GM23338 (cell line): ENCODE measurements around the gene GPC6. TPM values are rescaled to one million over a fixed set of nuclear protein-coding genes. Genes with fewer than 3 reads are reported as not detected.
"Not testable (repeated sequence)": the region's sequence is repeated elsewhere in the genome, so short reads cannot be mapped to it uniquely, and the experiment has no call there.

Experiments used
- ATAC-seq: fragments of 200-7000 bp; cut with Tn5 transposase; 3 replicates; pipeline ENCODE4 v1.9.1; 2020
- DNase-seq: peaks from one replicate; pipeline ENCODE4 v3.0.0-alpha.2; 2015; ENCODE audit warnings: low spot score
- H2AFZ ChIP-seq: fragments of 200-600 bp; sonication (generic); 2 replicates; pipeline ENCODE4 v1.8.0; 2016; ENCODE audit warnings: antibody characterized with exemption, mild to moderate bottlenecking, moderate library complexity
- H3F3A ChIP-seq: fragments of 200-600 bp; sonication (generic); replicated peaks from 2 replicates; pipeline ENCODE4 v1.8.0; 2017; ENCODE audit warnings: antibody characterized with exemption, mixed run types, low read depth
- H3K27ac ChIP-seq: fragments of 200-600 bp; sonication (generic); 2 replicates; pipeline ENCODE4 v1.6.1; 2016; ENCODE audit warnings: low read depth
- H3K27me3 ChIP-seq: fragments of 200-600 bp; sonication (generic); 2 replicates; pipeline ENCODE4 v1.8.0; 2016; ENCODE audit warnings: mild to moderate bottlenecking, mixed run types, moderate library complexity; ENCODE audit not compliant: insufficient read depth
- H3K36me3 ChIP-seq: fragments of 200-600 bp; sonication (generic); 2 replicates; pipeline ENCODE4 v1.8.0; 2016; ENCODE audit warnings: mild to moderate bottlenecking; ENCODE audit not compliant: insufficient read depth
- H3K4me1 ChIP-seq: fragments of 200-600 bp; sonication (generic); 2 replicates; pipeline ENCODE4 v1.8.0; 2016; ENCODE audit warnings: mild to moderate bottlenecking, moderate library complexity; ENCODE audit not compliant: insufficient read depth
- H3K4me2 ChIP-seq: fragments of 200-600 bp; sonication (generic); 2 replicates; pipeline ENCODE4 v1.7.1; 2017; ENCODE audit warnings: mixed run types
- H3K4me3 ChIP-seq: fragments of 200-600 bp; sonication (generic); 2 replicates; pipeline ENCODE4 v1.6.1; 2016; ENCODE audit warnings: mixed run types
- H3K79me2 ChIP-seq: fragments of 200-600 bp; sonication (generic); replicated peaks from 2 replicates; pipeline ENCODE4 v1.8.0; 2017; ENCODE audit warnings: mild to moderate bottlenecking; ENCODE audit not compliant: insufficient read depth
- H3K9me2 ChIP-seq: fragments of 200-600 bp; sonication (generic); 2 replicates; pipeline ENCODE4 v1.8.0; 2017; ENCODE audit not compliant: insufficient read depth
- H4K20me1 ChIP-seq: fragments of 200-600 bp; sonication (generic); replicated peaks from 2 replicates; pipeline ENCODE4 v1.8.0; 2017; ENCODE audit warnings: mild to moderate bottlenecking; ENCODE audit not compliant: insufficient read depth
- H3K27ac Mint-ChIP-seq: 2 replicates; pipeline ENCODE4 v1.8.0; 2020; ENCODE audit warnings: inconsistent platforms, mild to moderate bottlenecking, moderate library complexity, mixed read lengths
- H3K27me3 Mint-ChIP-seq: 3 replicates; pipeline ENCODE4 v1.8.0; 2022; ENCODE audit warnings: low read depth, mild to moderate bottlenecking, moderate library complexity, mixed read lengths, inconsistent platforms; ENCODE audit not compliant: insufficient read depth, poor library complexity
- H3K36me3 Mint-ChIP-seq: 3 replicates; pipeline ENCODE4 v1.8.0; 2021; ENCODE audit warnings: low read depth, mild to moderate bottlenecking, inconsistent platforms, moderate library complexity, mixed read lengths
- H3K4me1 Mint-ChIP-seq: 3 replicates; pipeline ENCODE4 v1.8.0; 2020; ENCODE audit warnings: mild to moderate bottlenecking, inconsistent platforms, mixed read lengths
- H3K4me3 Mint-ChIP-seq: 3 replicates; pipeline ENCODE4 v1.8.0; 2021; ENCODE audit warnings: moderate library complexity, mild to moderate bottlenecking, inconsistent platforms, mixed read lengths
- H3K9me3 Mint-ChIP-seq: 3 replicates; pipeline ENCODE4 v1.8.0; 2020; ENCODE audit warnings: moderate library complexity, mild to moderate bottlenecking, inconsistent platforms, mixed read lengths
- CTCF ChIP-seq, 2 experiments: fragments of 200-600 bp in 1 of 2; sonication (generic) in 1 of 2; conservative IDR thresholded peaks; 2 replicates each; pipeline versions ENCODE4 v1.5.1 to v1.6.1; 2016 to 2017; ENCODE audit warnings: antibody characterized with exemption in 2 of 2, low read depth in 2 of 2, mild to moderate bottlenecking in 2 of 2, moderate library complexity in 1 of 2
- EZH2phosphoT487 ChIP-seq: fragments of 200-600 bp; sonication (generic); IDR thresholded peaks from one replicate; pipeline ENCODE4 v1.8.1; 2018; ENCODE audit warnings: antibody characterized with exemption; ENCODE audit not compliant: unreplicated experiment
- NANOG ChIP-seq: IDR thresholded peaks from 2 replicates; pipeline ENCODE4 v1.6.1; 2016; ENCODE audit warnings: antibody characterized with exemption, borderline replicate concordance
- POLR2AphosphoS5 ChIP-seq: IDR thresholded peaks from 2 replicates; pipeline ENCODE4 v1.6.1; 2016; ENCODE audit warnings: antibody characterized with exemption, low read depth
- STAT1 ChIP-seq: IDR thresholded peaks from one replicate; pipeline ENCODE4 v1.6.1; 2016; ENCODE audit warnings: antibody characterized with exemption; ENCODE audit not compliant: unreplicated experiment
- ZNF114 ChIP-seq: fragments of 250-450 bp; sonication (Bioruptor Pico); IDR thresholded peaks from 2 replicates; pipeline ENCODE4 v1.5.0; 2020; ENCODE audit warnings: mild to moderate bottlenecking, moderate library complexity
- ZNF331 ChIP-seq: fragments of 250-450 bp; sonication (Bioruptor Pico); IDR thresholded peaks from 2 replicates; pipeline ENCODE4 v1.5.0; 2020; ENCODE audit warnings: low read depth, mild to moderate bottlenecking, moderate library complexity
- ZNF462 ChIP-seq: fragments of 250-450 bp; sonication (Bioruptor Pico); IDR thresholded peaks from 2 replicates; pipeline ENCODE4 v1.5.0; 2020; ENCODE audit warnings: mild to moderate bottlenecking, moderate library complexity
- polyA plus RNA-seq: library from polyadenylated mRNA; unstranded; fragments of >200 nt; fragmentation: Nextera tagmentation; extraction: Ambion mirVana; gene quantifications from 2 replicates; pipeline ENCODE4 v1.2.1, GENCODE V29; 2016
- total RNA-seq: library from RNA; depleted of rRNA; stranded (reverse); fragments of >200 nt; shearing (Covaris generic); gene quantifications from 2 replicates; pipeline ENCODE4 v1.2.3, GENCODE V29; 2014
- TF ChIP-seq, protein P1 (sequence below): IDR thresholded peaks from 2 replicates; pipeline ENCODE4 v1.6.1; 2016; ENCODE audit warnings: antibody characterized with exemption
- TF ChIP-seq, protein P2 (sequence below): IDR thresholded peaks from one replicate; pipeline ENCODE4 v1.6.1; 2018; ENCODE audit warnings: antibody characterized with exemption; ENCODE audit not compliant: unreplicated experiment

GPC6 gene
- total and polyA plus RNA-seq, 2 experiments from 2014 or later = 6.4 to 28.6 TPM

GRCh38 chr13:94209117-94209516 lies 982.5 kb downstream of the GPC6 start:
- TF ChIP-seq ZNF331 = no peak
- TF ChIP-seq POLR2AphosphoS5 = no peak
- no peak for TF ChIP-seq ZNF114 (CRISPR knock-in tag)
- no peak for TF ChIP-seq CTCF (conservative IDR thresholded peaks at IDR 0.05; ENCODE audit: low read depth in 2 of 2)
- no peak for TF ChIP-seq STAT1
- TF ChIP-seq, protein P1, sequence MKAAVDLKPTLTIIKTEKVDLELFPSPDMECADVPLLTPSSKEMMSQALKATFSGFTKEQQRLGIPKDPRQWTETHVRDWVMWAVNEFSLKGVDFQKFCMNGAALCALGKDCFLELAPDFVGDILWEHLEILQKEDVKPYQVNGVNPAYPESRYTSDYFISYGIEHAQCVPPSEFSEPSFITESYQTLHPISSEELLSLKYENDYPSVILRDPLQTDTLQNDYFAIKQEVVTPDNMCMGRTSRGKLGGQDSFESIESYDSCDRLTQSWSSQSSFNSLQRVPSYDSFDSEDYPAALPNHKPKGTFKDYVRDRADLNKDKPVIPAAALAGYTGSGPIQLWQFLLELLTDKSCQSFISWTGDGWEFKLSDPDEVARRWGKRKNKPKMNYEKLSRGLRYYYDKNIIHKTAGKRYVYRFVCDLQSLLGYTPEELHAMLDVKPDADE = no peak
- no peak for TF ChIP-seq ZNF462
- TF ChIP-seq, protein P2, sequence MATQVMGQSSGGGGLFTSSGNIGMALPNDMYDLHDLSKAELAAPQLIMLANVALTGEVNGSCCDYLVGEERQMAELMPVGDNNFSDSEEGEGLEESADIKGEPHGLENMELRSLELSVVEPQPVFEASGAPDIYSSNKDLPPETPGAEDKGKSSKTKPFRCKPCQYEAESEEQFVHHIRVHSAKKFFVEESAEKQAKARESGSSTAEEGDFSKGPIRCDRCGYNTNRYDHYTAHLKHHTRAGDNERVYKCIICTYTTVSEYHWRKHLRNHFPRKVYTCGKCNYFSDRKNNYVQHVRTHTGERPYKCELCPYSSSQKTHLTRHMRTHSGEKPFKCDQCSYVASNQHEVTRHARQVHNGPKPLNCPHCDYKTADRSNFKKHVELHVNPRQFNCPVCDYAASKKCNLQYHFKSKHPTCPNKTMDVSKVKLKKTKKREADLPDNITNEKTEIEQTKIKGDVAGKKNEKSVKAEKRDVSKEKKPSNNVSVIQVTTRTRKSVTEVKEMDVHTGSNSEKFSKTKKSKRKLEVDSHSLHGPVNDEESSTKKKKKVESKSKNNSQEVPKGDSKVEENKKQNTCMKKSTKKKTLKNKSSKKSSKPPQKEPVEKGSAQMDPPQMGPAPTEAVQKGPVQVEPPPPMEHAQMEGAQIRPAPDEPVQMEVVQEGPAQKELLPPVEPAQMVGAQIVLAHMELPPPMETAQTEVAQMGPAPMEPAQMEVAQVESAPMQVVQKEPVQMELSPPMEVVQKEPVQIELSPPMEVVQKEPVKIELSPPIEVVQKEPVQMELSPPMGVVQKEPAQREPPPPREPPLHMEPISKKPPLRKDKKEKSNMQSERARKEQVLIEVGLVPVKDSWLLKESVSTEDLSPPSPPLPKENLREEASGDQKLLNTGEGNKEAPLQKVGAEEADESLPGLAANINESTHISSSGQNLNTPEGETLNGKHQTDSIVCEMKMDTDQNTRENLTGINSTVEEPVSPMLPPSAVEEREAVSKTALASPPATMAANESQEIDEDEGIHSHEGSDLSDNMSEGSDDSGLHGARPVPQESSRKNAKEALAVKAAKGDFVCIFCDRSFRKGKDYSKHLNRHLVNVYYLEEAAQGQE = no peak
- TF ChIP-seq NANOG = no peak
- no peak for TF ChIP-seq EZH2phosphoT487
- no peak overlapping the region for H3K27ac ChIP-seq
- no peaks in the 10 kb centered on the region for H3K9me2 ChIP-seq
- Mint-ChIP-seq H3K36me3 (no peaks in the 10 kb centered on the region), H3K27me3 (no peaks in the 10 kb centered on the region), H3K4me3 (no peak overlapping the region), H3K4me1 (no peaks in the 10 kb centered on the region; the same call in 2 of the 3 replicates), H3K27ac (no peak overlapping the region), H3K9me3 (no peaks in the 10 kb centered on the region)
- H3F3A ChIP-seq = no peaks in the 10 kb centered on the region
- H4K20me1 ChIP-seq = no peaks in the 10 kb centered on the region
- no peak overlapping the region for H3K4me3 ChIP-seq
- H3K79me2 ChIP-seq = no peaks in the 10 kb centered on the region
- H3K27me3 ChIP-seq = no peaks in the 10 kb centered on the region
- no peaks in the 10 kb centered on the region for H3K4me1 ChIP-seq
- H2AFZ ChIP-seq = no peak overlapping the region
- no peak overlapping the region for H3K4me2 ChIP-seq
- H3K36me3 ChIP-seq = no peaks in the 10 kb centered on the region
- no peak for DNase-seq
- ATAC-seq = no peak

DNA sequence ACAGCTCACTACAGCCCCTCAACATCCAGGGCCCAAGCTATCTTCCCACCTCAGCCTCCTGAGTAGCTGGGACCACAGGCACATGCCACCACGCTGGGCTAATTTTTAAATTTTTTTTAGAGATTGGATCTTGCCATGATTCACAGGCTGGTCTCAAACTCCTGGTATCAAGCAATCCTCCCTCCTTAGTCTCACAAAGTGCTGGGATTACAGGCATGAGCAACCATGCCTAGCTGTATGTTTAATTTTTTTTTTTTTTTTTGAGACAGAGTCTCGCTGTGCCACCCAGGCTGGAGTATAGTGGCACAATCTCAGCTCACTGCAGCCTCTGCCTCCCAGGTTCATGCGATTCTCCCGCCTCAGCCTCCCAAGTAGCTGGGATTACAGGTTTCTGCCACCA lies 983.3 kb downstream of the GPC6 start:
- not testable (repeated sequence) for DNase-seq, H4K20me1 ChIP-seq, H3K9me3 Mint-ChIP-seq, H3F3A ChIP-seq, H3K4me1 ChIP-seq, H3K27me3 Mint-ChIP-seq, H3K27ac ChIP-seq, ATAC-seq, H2AFZ ChIP-seq, H3K4me1 Mint-ChIP-seq, H3K79me2 ChIP-seq, H3K36me3 ChIP-seq, H3K9me2 ChIP-seq, H3K4me3 ChIP-seq, H3K4me2 ChIP-seq, H3K4me3 Mint-ChIP-seq, H3K27me3 ChIP-seq, H3K36me3 Mint-ChIP-seq, H3K27ac Mint-ChIP-seq
